PFSK-1 (cell line): ENCODE measurements around the gene LZTFL1.

Experiments used
- FOXP2 ChIP-seq: optimal IDR thresholded peaks from 2 replicates; pipeline ENCODE3; 2011; ENCODE audit warnings: borderline replicate concordance, control low read depth, inconsistent platforms; ENCODE audit not compliant: insufficient read depth; ENCODE audit errors: extremely low read length, extremely low read depth
- POLR2AphosphoS5 ChIP-seq: IDR thresholded peaks from 2 replicates; pipeline ENCODE4 v1.6.1; 2012; ENCODE audit warnings: low read depth, mild to moderate bottlenecking, control low read depth, low read length, moderate library complexity
- SIN3A ChIP-seq: IDR thresholded peaks from 2 replicates; pipeline ENCODE4 v1.6.1; 2012; ENCODE audit warnings: mild to moderate bottlenecking, low read length, moderate library complexity, borderline replicate concordance; ENCODE audit not compliant: insufficient read depth
- TAF1 ChIP-seq: IDR thresholded peaks from 2 replicates; pipeline ENCODE4 v1.6.1; 2012; ENCODE audit warnings: low read length, control low read depth, borderline replicate concordance; ENCODE audit not compliant: insufficient read depth
- TF ChIP-seq, protein P1 (sequence below), 2 experiments: IDR thresholded peaks; 2 replicates each; pipeline versions ENCODE4 v1.6.1 to v1.8.0; 2011 to 2012; ENCODE audit warnings: low read depth in 2 of 2, low read length in 2 of 2, control low read depth in 1 of 2, inconsistent platforms in 1 of 2, mild to moderate bottlenecking in 1 of 2, moderate library complexity in 1 of 2; ENCODE audit not compliant: insufficient read depth in 1 of 2

The LZTFL1 gene

GRCh38 chr3:45887285-45887684 is 45.4 kb upstream of the LZTFL1 start:
- no peak for TF ChIP-seq POLR2AphosphoS5
- TF ChIP-seq TAF1, result no peak
- no peak for TF ChIP-seq SIN3A
- TF ChIP-seq, protein P1, sequence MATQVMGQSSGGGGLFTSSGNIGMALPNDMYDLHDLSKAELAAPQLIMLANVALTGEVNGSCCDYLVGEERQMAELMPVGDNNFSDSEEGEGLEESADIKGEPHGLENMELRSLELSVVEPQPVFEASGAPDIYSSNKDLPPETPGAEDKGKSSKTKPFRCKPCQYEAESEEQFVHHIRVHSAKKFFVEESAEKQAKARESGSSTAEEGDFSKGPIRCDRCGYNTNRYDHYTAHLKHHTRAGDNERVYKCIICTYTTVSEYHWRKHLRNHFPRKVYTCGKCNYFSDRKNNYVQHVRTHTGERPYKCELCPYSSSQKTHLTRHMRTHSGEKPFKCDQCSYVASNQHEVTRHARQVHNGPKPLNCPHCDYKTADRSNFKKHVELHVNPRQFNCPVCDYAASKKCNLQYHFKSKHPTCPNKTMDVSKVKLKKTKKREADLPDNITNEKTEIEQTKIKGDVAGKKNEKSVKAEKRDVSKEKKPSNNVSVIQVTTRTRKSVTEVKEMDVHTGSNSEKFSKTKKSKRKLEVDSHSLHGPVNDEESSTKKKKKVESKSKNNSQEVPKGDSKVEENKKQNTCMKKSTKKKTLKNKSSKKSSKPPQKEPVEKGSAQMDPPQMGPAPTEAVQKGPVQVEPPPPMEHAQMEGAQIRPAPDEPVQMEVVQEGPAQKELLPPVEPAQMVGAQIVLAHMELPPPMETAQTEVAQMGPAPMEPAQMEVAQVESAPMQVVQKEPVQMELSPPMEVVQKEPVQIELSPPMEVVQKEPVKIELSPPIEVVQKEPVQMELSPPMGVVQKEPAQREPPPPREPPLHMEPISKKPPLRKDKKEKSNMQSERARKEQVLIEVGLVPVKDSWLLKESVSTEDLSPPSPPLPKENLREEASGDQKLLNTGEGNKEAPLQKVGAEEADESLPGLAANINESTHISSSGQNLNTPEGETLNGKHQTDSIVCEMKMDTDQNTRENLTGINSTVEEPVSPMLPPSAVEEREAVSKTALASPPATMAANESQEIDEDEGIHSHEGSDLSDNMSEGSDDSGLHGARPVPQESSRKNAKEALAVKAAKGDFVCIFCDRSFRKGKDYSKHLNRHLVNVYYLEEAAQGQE (IDR thresholded peaks at IDR 0.05; ENCODE audit: insufficient read depth in 1 of 2, low read depth in 2 of 2, low read length in 2 of 2), result no peak
- no peak for TF ChIP-seq FOXP2

GRCh38 chr3:45885979-45886705 is 44.2 kb upstream of the LZTFL1 start, which contains the start of gene CCR9:
TSS of gene CCR9 (plus strand) at chr3:45886543. CDS start at chr3:45894934, 8,391 bp downstream.
- no peak for TF ChIP-seq POLR2AphosphoS5
- no peak for TF ChIP-seq TAF1
- TF ChIP-seq, protein P1 (IDR thresholded peaks at IDR 0.05; ENCODE audit: insufficient read depth in 1 of 2, low read depth in 2 of 2, low read length in 2 of 2), result no peak
- no peak for TF ChIP-seq SIN3A
- TF ChIP-seq FOXP2, result no peak

- TF ChIP-seq POLR2AphosphoS5 (no peak), TAF1 (no peak), FOXP2 (no peak), SIN3A (no peak)
- TF ChIP-seq, protein P1 (IDR thresholded peaks at IDR 0.05; ENCODE audit: insufficient read depth in 1 of 2, low read depth in 2 of 2, low read length in 2 of 2), result no peak
Observed at GRCh38 chr3:45884368-45885201, 42.7 kb upstream of the LZTFL1 start.

DNA sequence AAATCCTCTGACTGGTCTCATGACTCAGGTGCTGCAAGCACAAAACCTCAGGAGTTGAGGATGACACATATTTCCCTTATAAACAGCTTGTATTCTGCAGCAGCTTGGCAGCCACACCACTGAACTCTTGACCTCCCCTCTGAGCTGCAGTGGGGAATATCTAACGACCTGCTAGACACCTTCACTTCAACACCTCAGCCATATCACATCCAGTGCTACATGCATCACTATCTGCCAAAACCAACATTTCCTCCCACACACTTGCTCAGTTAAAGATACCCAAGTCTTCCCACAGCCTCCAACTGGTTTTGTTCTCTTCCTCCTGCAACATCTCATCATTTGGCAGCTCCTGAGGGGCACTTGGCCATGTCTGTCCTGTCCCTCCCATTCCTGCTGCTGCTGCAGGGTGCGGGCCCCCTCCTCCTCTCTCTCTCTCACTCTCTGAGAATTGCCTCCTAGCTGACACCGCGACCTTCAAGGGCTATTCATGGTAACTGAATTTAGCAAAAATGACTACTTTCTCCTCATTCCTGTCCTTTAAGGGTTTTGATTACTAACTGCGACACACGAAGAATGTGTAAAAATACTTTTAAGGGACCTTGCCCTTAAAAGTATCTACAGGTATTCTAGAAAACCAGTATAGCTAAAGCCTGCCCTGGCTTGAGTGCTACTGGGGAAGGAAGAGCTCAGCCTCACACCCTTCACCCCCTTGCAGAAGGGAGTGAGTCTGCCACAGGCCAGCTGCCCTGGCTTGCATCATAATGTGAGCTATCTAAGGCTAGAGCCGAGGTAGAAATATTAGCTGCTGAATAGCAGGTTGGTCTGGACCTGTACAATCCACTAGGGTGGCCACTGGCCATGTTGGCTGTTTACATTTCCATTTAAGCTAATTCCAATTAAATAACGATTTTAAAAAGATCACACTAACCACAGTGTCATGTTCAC is 39.4 kb upstream of the LZTFL1 start:
- no peak for TF ChIP-seq TAF1

GRCh38 chr3:45880725-45881077 is 38.8 kb upstream of the LZTFL1 start:
- TF ChIP-seq FOXP2 (no peak), TAF1 (no peak), POLR2AphosphoS5 (no peak), SIN3A (no peak)
- TF ChIP-seq, protein P1 (IDR thresholded peaks at IDR 0.05; ENCODE audit: insufficient read depth in 1 of 2, low read depth in 2 of 2, low read length in 2 of 2), result no peak
